Measurements from ENCODE around the gene SLC23A3. TPM values are rescaled to one million over a fixed set of nuclear protein-coding genes. Genes with fewer than 3 reads are reported as not detected.
A peak's percentile ranks its signal among the peaks of the same experiment; 100 is the strongest.

SLC23A3 gene
- total and polyA plus RNA-seq, 10 of the 15 experiments (the other 5 are each of a cell fraction or from before 2014, with no cell fraction given) = 0.07 to 1.0 (median 0.40) TPM; not detected in 1

- no peak for TF ChIP-seq RB1 (IDR thresholded peaks at IDR 0.05; ENCODE audit: borderline replicate concordance)
Measured at GRCh38 chr2:219140722-219141121, 29.1 kb downstream of the SLC23A3 start (continued).

GRCh38 chr2:219133976-219134375 is 35.9 kb downstream of the SLC23A3 start:
- H3K79me2 ChIP-seq (ENCODE audit: control insufficient read depth, insufficient read depth, low read length) = no peaks in the 10 kb centered on the region
- ChIA-PET CTCF (interaction anchor here (0.6 to 2.9 kb wide), 11 partner anchors 10 to 220 kb away, joined by 3 to 15 read pairs (median 5); no protein-coding TSS in a partner anchor), SMC1A (ENCODE audit: uncharacterized antibody, unreplicated experiment) (interaction anchor here (1.0 to 1.4 kb wide), 2 partner anchors 20 to 21 kb away, joined by 3 read pairs; no protein-coding TSS in a partner anchor), POLR2A (no interaction called here), RAD21 (ENCODE audit: unreplicated experiment) (interaction anchor here (1.1 to 1.3 kb wide), 2 partner anchors 14 to 104 kb away, joined by 3 read pairs; no protein-coding TSS in a partner anchor)
- H3K9me3 ChIP-seq (replicated peaks; ENCODE audit: control insufficient read depth, insufficient read depth, low read length) = no peaks in the 10 kb centered on the region
- H3K27ac ChIP-seq (ENCODE audit: control insufficient read depth, insufficient read depth) = no peak overlapping the region
- H4K20me1 ChIP-seq (ENCODE audit: control insufficient read depth, insufficient read depth) = no peaks in the 10 kb centered on the region
- no peak overlapping the region for H3K9ac ChIP-seq (ENCODE audit: control insufficient read depth, insufficient read depth, low read length)
- H3K27me3 ChIP-seq (replicated peaks in 1 of 2; ENCODE audit: control insufficient read depth in 2 of 2, insufficient read depth in 2 of 2, low read length in 1 of 2) = no peaks in the 10 kb centered on the region
- no peak overlapping the region for H2AFZ ChIP-seq (ENCODE audit: control insufficient read depth, low read depth, low read length)
- FAIRE-seq = no peak
- no peak for DNase-seq (ENCODE audit: low read depth, low spot score)
- H3K4me2 ChIP-seq (ENCODE audit: control insufficient read depth, insufficient read depth) = no peak overlapping the region
- intact Hi-C loops (cut with micrococcal nuclease; ENCODE audit: unreplicated experiment) = no loop called here
- no peak overlapping the region for H3K4me3 ChIP-seq
- H3K36me3 ChIP-seq (ENCODE audit: control insufficient read depth in 2 of 2, insufficient read depth in 2 of 2, low read length in 1 of 2) = no peaks in the 10 kb centered on the region
- no peaks in the 10 kb centered on the region for H3K4me1 ChIP-seq (ENCODE audit: control insufficient read depth, insufficient read depth, low read length)
- TSS peak; percentile 31 for BruUV-seq (replicated peaks)
- in situ Hi-C loops (cut with MboI) = no loop called here
- ATAC-seq = no peak
- TF ChIP-seq ZNF384 (IDR thresholded peaks at IDR 0.05; ENCODE audit: borderline replicate concordance, low read depth, low read length) (no peak), BCL11A (IDR thresholded peaks at IDR 0.05; ENCODE audit: low read depth, low read length) (no peak), MEF2A (IDR thresholded peaks at IDR 0.05; ENCODE audit: insufficient read depth, low read depth, low read length) (no peak), ZBTB11 (CRISPR knock-in tag; IDR thresholded peaks at IDR 0.05) (no peak), NR2C1 (IDR thresholded peaks at IDR 0.05) (no peak), IRF3 (IDR thresholded peaks at IDR 0.05) (no peak), RCOR1 (conservative IDR thresholded peaks at IDR 0.05; ENCODE audit: low read depth, low read length) (no peak), MXI1 (IDR thresholded peaks at IDR 0.05; ENCODE audit: low read depth, low read length) (no peak), TARDBP (IDR thresholded peaks at IDR 0.05; ENCODE audit: borderline replicate concordance) (no peak), SREBF2 (IDR thresholded peaks at IDR 0.05; ENCODE audit: low read length) (no peak), MAX (IDR thresholded peaks at IDR 0.05; ENCODE audit: low read depth, low read length) (no peak), POLR2AphosphoS2 (IDR thresholded peaks at IDR 0.05; ENCODE audit: low read depth, low read length) (no peak), RB1 (IDR thresholded peaks at IDR 0.05; ENCODE audit: borderline replicate concordance) (no peak), YY1 (IDR thresholded peaks at IDR 0.05; ENCODE audit: low read depth, low read length) (no peak), SMC3 (IDR thresholded peaks at IDR 0.05; ENCODE audit: borderline replicate concordance, low read length) (no peak), NRF1 (conservative IDR thresholded peaks at IDR 0.05; ENCODE audit: low read depth, low read length) (no peak)
- WGBS (ENCODE audit: insufficient coverage, insufficient replicate concordance, low lambda C conversion rate, missing lambda C conversion rate) = 69% methylated on average over 4 of the region's 4 CpGs
